Effector memory CD8-positive, alpha-beta T cell (primary cell): Measurements from ENCODE around the gene ARID5B.

ENCODE experiments used
- ATAC-seq: fragments of 150-1000 bp; cut with Tn5 transposase; replicated peaks from 2 replicates; pipeline ENCODE4 v1.10.0; 2021; ENCODE audit warnings: mild to moderate bottlenecking, moderate library complexity
- DNase-seq, 3 experiments: peaks; one replicate each; pipeline ENCODE4 v3.0.0; 2021
- H3K27ac Mint-ChIP-seq, 2 donors: one replicate each; pipeline ENCODE4 v1.8.0; 2022; ENCODE audit warnings: mild to moderate bottlenecking in 2 of 2, mixed read lengths in 2 of 2, moderate library complexity in 2 of 2
- H3K27me3 Mint-ChIP-seq, 2 donors: one replicate each; pipeline ENCODE4 v1.8.0; 2022; ENCODE audit warnings: mixed read lengths in 2 of 2
- H3K36me3 Mint-ChIP-seq: one replicate; pipeline ENCODE4 v1.8.0; 2022; ENCODE audit warnings: mild to moderate bottlenecking, moderate library complexity, mixed read lengths; ENCODE audit not compliant: insufficient read depth
- H3K4me1 Mint-ChIP-seq, 2 donors: one replicate each; pipeline ENCODE4 v1.8.0; 2022; ENCODE audit warnings: low read depth in 2 of 2, mixed read lengths in 2 of 2
- H3K4me3 Mint-ChIP-seq, 2 donors: one replicate each; pipeline ENCODE4 v1.8.0; 2022; ENCODE audit warnings: mild to moderate bottlenecking in 2 of 2, mixed read lengths in 2 of 2, moderate library complexity in 2 of 2
- H3K9me3 Mint-ChIP-seq, 2 donors: one replicate each; pipeline ENCODE4 v1.8.0; 2022; ENCODE audit warnings: mixed read lengths in 2 of 2

The ARID5B gene

DNA sequence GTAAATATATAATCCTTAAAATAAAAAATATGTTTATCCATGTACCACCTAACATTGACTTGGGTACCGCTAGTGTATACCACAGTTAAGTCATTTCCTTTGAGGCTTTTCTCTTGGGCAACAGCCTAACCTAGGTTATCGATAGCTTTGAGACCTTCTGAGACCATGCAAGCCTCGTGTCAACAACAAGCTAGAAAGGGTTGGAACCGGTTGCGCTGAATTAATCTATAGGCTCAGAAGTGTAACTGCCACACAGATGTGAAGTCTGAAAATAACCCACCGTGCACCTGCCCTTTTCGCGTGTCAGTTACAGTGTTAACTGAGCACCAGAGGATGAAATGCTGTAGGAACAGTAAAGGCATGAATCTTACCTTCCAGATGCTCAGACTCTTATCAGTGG, 59.8 kb downstream of the ARID5B start:
- H3K36me3 Mint-ChIP-seq, result peaks cover 3% of the 10 kb centered on the region
- H3K4me3 Mint-ChIP-seq, result peak overlapping the region; percentile 68 to 69
- H3K4me1 Mint-ChIP-seq, result peaks cover 19 to 49% of the 10 kb centered on the region in 2 donors
- ATAC-seq (peak; percentile 86), DNase-seq (peak in 2 of 3 experiments; percentile 12 to 37)
- H3K9me3 Mint-ChIP-seq, result no peaks in the 10 kb centered on the region
- H3K27ac Mint-ChIP-seq, result peak overlapping the region; percentile 86 to 87
- H3K27me3 Mint-ChIP-seq, result no peaks in the 10 kb centered on the region

DNA sequence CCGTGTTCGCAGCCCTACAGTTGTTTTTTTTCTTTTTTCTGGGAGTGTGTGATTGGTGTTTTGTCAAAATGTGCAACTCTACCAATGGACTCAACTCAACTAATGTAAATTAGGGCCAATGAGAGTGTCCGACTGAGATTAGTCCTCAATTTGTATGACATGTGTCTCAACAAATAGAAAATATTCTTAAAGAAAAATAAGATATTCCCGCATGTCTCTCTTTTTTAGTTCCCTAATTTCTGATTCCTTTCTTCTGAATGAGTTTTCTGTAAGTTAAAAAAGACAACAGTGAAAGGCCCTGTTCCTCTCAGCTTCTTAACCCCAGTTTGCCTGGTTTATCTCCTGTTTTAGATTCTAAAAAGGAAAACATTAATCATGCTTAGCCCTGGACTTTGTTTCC, 61.5 kb downstream of the ARID5B start:
- no peaks in the 10 kb centered on the region for H3K36me3 Mint-ChIP-seq
- peak overlapping the region; percentile 86 to 87 for H3K27ac Mint-ChIP-seq
- ATAC-seq, result no peak
- H3K4me3 Mint-ChIP-seq, result peak overlapping the region; percentile 31 to 53
- no peaks in the 10 kb centered on the region for H3K27me3 Mint-ChIP-seq
- DNase-seq, result no peak
- peaks cover 26 to 55% of the 10 kb centered on the region in 2 donors for H3K4me1 Mint-ChIP-seq
- no peaks in the 10 kb centered on the region for H3K9me3 Mint-ChIP-seq

DNA sequence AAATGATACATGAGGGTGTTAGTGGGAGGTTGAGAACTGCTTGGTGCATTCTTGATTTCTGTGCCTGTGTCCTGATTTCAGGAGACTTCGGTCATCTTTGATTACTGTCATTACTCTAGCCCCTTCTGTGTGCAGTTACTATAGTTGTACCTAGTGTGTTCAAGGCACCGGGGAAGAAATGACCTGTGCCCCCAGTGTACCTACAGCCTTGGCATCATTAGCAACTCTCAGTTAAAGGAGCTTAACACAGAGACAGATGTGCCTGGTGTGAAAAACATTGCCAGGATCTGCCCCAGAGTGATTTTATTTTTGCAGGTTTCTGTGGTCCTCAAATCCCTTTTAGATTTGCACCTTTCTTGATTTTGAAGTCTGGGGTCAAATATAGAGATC, 62.2 kb downstream of the ARID5B start:
- Mint-ChIP-seq H3K4me1 (peaks cover 26 to 54% of the 10 kb centered on the region in 2 donors), H3K36me3 (peaks cover 2% of the 10 kb centered on the region), H3K4me3 (peak overlapping the region; percentile 53 to 64), H3K9me3 (no peaks in the 10 kb centered on the region), H3K27me3 (no peaks in the 10 kb centered on the region), H3K27ac (peak overlapping the region; percentile 86 to 87)
- ATAC-seq (no peak), DNase-seq (no peak)

GRCh38 chr10:61964059-61964709, 62.7 kb downstream of the ARID5B start:
- peaks cover 3% of the 10 kb centered on the region for H3K36me3 Mint-ChIP-seq
- peaks cover 26 to 49% of the 10 kb centered on the region in 2 donors for H3K4me1 Mint-ChIP-seq
- peak overlapping the region; percentile 86 to 87 for H3K27ac Mint-ChIP-seq
- H3K4me3 Mint-ChIP-seq, result peak overlapping the region; percentile 53 to 64
- no peak for DNase-seq
- ATAC-seq, result no peak
- H3K9me3 Mint-ChIP-seq, result no peaks in the 10 kb centered on the region
- no peaks in the 10 kb centered on the region for H3K27me3 Mint-ChIP-seq

- Mint-ChIP-seq H3K27me3 (no peaks in the 10 kb centered on the region), H3K36me3 (peaks cover 7% of the 10 kb centered on the region), H3K4me3 (peak overlapping the region in 1 of 2 donors; percentile 13), H3K27ac (no peak overlapping the region), H3K9me3 (no peaks in the 10 kb centered on the region), H3K4me1 (peaks cover 26 to 47% of the 10 kb centered on the region in 2 donors)
- no peak for ATAC-seq
- no peak for DNase-seq
Observed at GRCh38 chr10:61964949-61965702, 63.6 kb downstream of the ARID5B start.

GRCh38 chr10:61965703-61966395, 64.3 kb downstream of the ARID5B start:
- Mint-ChIP-seq H3K9me3 (no peaks in the 10 kb centered on the region), H3K27me3 (no peaks in the 10 kb centered on the region), H3K27ac (peak overlapping the region; percentile 38 to 57), H3K4me3 (no peak overlapping the region), H3K4me1 (peaks cover 26 to 49% of the 10 kb centered on the region in 2 donors), H3K36me3 (peaks cover 7% of the 10 kb centered on the region)
- peak; percentile 34 for ATAC-seq
- DNase-seq, result no peak

- Mint-ChIP-seq H3K27me3 (no peaks in the 10 kb centered on the region), H3K4me1 (peaks cover 20 to 40% of the 10 kb centered on the region in 2 donors), H3K9me3 (no peaks in the 10 kb centered on the region), H3K27ac (peak overlapping the region in 1 of 2 donors; percentile 51), H3K4me3 (no peak overlapping the region), H3K36me3 (peaks cover 7% of the 10 kb centered on the region)
- ATAC-seq (no peak), DNase-seq (no peak)
Observed at GRCh38 chr10:61967298-61967697, 65.8 kb downstream of the ARID5B start.

GRCh38 chr10:61970182-61971002, 68.9 kb downstream of the ARID5B start:
- H3K4me3 Mint-ChIP-seq, result no peak overlapping the region
- H3K9me3 Mint-ChIP-seq, result no peaks in the 10 kb centered on the region
- peaks cover 7% of the 10 kb centered on the region for H3K36me3 Mint-ChIP-seq
- peaks cover 10 to 33% of the 10 kb centered on the region in 2 donors for H3K4me1 Mint-ChIP-seq
- no peak for ATAC-seq
- H3K27ac Mint-ChIP-seq, result peak overlapping the region in 1 of 2 donors; percentile 60
- no peak for DNase-seq
- no peaks in the 10 kb centered on the region for H3K27me3 Mint-ChIP-seq

DNA sequence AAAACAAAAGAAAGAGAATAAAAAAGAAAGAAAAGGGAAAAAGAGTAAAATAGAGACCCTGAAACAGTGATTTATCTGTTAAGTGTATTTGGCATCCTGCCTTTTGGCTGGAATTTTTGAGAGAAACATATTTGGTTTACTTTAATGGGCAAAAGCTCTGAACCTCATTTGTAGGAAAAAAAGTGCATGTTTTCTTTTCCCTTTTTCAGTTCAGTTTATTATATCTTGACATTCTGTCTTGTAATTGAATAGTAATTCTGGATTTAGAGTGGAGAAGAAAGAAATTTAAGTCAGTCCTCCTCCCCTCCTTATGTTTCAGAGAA, 69.5 kb downstream of the ARID5B start:
- H3K4me1 Mint-ChIP-seq, result peaks cover 10 to 33% of the 10 kb centered on the region in 2 donors
- DNase-seq (no peak), ATAC-seq (no peak)
- peaks cover 7% of the 10 kb centered on the region for H3K36me3 Mint-ChIP-seq
- no peak overlapping the region for H3K4me3 Mint-ChIP-seq
- H3K27me3 Mint-ChIP-seq, result no peaks in the 10 kb centered on the region
- peak overlapping the region in 1 of 2 donors; percentile 60 for H3K27ac Mint-ChIP-seq
- no peaks in the 10 kb centered on the region for H3K9me3 Mint-ChIP-seq

- Mint-ChIP-seq H3K4me3 (no peak overlapping the region), H3K36me3 (peaks cover 7% of the 10 kb centered on the region), H3K27ac (peak overlapping the region in 1 of 2 donors; percentile 41), H3K4me1 (peaks cover 3 to 21% of the 10 kb centered on the region in 2 donors), H3K27me3 (no peaks in the 10 kb centered on the region), H3K9me3 (no peaks in the 10 kb centered on the region)
- DNase-seq (no peak), ATAC-seq (no peak)
Observed at GRCh38 chr10:61973169-61973568, 71.7 kb downstream of the ARID5B start.

DNA sequence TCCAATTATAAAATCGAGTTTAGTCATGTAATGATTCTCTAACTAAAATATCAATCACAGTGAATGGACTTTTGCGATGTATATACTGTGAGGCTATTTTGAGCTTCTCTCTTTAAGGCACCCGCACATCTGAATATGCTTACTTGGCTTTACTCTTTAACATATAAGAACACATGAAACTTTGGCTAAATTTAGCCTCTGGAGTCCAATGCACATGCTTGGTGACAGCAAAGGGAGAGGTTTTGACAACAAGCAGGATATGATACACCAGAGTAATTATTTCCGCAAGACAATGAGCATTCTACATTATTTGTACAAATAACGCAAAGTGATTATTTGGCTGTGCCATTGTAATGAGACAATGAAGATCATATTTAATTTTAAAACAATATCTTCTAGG, 72.4 kb downstream of the ARID5B start:
- H3K9me3 Mint-ChIP-seq, result no peaks in the 10 kb centered on the region
- H3K27me3 Mint-ChIP-seq, result no peaks in the 10 kb centered on the region
- H3K36me3 Mint-ChIP-seq, result peaks cover 4% of the 10 kb centered on the region
- ATAC-seq (no peak), DNase-seq (no peak)
- no peak overlapping the region for H3K4me3 Mint-ChIP-seq
- H3K27ac Mint-ChIP-seq, result no peak overlapping the region
- H3K4me1 Mint-ChIP-seq, result peaks cover 4 to 21% of the 10 kb centered on the region in 2 donors

- no peaks in the 10 kb centered on the region for H3K27me3 Mint-ChIP-seq
- DNase-seq, result no peak
- H3K9me3 Mint-ChIP-seq, result no peaks in the 10 kb centered on the region
- H3K4me3 Mint-ChIP-seq, result no peak overlapping the region
- H3K4me1 Mint-ChIP-seq, result peaks cover 4 to 26% of the 10 kb centered on the region in 2 donors
- ATAC-seq, result no peak
- no peak overlapping the region for H3K27ac Mint-ChIP-seq
- peaks cover 1% of the 10 kb centered on the region for H3K36me3 Mint-ChIP-seq
Observed at GRCh38 chr10:61974601-61975390, 73.3 kb downstream of the ARID5B start.
